NCI-H526 treated with DMSO at 0.1 percent for 48 hours (cell line): ENCODE measurements around the gene TTC23.
"Not testable (repeated sequence)": the region's sequence is repeated elsewhere in the genome, so short reads cannot be mapped to it uniquely, and the experiment has no call there.

Experiments
- DNase-seq: peaks from one replicate; lab custom pipeline; 2025; lab: John Stamatoyannopoulos, UW

The TTC23 gene

DNA sequence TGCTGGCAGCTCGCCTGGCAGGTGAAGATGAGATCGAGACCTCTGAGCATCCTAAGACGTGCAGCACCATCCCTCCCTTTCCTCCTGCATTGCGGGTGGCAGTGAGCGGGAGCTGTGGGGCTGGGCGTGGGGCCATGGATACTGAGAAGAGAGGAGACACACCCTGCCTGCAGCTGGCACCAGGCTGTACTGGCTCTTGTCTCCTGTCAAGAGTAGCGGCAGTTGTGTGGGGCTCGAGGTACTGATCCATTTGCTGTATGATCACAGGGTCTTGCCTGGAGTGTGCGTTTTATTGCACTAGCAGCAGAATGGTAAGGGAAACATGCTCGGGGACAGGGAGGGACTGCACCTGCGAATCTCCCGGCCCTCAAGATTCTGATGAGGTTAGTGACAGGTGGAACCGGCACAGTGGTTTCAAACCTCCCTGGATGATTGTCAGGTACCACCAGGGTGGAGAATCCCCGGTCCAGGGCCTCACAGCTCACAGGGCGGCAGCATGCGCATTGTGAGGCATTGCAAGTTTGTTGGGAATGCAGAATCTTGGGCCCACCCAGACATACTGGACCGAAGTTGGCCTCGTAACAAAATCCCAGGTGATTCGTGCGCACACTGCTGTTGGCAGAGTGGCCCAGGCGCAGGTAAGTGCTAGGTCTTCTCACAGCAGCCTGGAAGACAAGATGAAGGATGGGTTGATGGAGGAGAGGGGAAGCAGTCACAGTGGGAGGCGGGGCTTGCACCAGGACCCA is 130.4 kb downstream of the TTC23 start:
- no peak for DNase-seq

DNA sequence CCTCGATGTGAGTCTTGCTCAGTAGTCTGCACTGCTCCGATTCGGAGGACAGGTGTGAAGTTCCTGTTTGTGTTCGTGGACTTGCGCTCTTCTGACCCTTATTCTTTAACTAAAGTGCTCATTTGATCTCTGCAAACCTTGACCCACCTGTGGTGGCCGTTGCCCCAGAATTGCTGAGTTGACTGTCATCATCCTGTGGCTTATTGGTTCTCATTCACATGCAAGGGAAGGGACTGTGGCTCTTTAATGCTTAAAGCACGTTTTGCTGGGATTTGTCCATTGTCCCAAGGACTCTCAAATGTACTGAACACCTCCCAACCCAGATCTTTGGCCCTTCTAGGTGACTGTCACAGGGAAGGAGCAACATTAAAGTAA is 131.1 kb downstream of the TTC23 start:
- DNase-seq, result no peak

DNA sequence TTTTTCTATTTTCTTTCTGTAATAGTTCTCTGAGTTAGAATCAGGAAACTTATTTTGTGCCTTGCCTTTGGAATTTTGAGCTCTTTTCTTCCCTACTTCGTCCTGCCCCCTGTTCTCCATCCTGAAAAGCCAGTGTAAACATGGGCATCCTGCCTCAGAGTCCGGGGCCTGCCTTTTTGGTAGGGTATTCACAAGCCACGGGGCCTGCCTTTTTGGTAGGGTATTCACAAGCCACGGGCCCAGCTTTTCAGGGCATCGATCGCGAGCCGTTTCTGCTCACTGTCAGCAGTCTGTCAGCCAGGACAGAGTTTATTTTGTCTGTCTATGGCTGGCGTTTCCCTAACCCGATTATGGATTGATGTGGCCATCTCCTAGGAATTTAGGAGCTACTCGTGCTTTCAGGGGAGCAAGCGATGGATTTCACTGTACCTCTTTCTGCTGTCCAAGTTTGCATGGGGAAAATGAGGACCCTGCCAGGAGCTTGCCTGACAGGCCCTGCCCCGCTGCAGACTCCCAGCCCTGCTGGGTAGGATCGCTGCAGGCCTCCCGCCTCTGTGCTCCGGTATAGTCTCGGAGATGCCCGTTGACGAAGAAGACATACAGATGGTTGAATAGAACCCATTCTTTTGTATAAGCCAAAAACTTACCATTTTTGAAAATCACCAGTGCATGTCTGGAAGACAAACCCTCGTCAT is 131.7 kb downstream of the TTC23 start:
- DNase-seq, result no peak

DNA sequence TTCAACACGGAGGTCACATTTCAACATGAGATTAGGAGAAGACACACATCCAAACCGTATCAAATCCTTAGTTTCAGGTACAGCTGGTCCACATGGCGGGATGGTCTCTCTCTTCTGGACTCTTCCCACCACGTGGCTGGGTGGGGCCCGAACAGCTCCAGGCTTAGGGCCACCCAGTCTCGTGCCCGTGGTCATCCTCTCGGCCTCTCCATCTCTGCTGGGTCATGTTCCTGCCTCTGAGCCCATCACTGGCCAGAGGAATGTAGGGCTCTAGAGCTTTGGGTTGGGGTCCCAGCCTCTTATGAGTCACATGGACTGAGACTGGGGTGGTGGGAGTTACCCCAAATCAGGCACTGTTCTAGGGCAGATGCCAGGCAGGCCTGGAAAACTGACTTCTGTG is 132.3 kb downstream of the TTC23 start:
- DNase-seq, result no peak

DNA sequence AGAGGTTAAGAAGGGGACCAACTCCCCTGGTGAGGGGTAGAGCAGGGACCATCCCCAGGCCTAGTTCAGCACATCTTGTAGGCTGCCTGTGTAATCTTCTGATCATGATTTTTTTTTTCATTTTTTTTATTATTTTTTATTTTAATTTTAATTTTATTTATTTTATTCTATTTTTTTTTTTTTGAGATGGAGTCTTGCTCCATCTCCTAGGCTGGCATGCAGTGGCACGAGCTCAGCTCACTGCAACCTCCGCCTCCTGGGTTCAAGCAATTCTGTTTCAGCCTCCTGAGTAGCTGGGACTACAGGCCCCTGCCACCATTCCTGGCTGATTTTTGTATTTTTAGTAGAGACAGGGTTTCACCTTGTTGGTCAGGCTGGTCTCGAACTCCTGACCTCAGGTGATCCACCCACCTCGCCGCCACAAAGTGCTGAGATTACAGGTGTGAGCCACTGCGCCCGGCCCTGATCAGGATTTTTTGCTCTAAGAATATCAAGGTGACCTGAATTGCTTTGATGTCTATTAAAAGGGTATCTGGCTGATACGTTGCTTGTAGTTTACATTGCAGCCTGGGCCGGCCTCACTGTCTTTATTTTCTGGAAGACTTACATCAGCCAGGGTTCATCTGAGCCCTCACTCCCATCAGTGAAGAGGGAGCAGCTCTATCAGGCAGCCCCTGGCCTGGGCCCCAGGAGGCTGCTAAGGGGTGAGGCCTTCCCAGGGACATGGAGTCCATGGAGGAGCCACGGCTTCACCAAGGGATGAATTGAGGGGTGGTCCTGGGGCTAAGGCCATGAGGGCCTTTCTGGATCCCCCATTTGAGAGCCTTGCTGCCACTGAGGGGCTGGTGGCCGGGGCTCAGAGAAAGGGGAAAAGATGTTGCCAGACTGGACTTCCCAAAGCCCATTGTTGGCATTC is 133.8 kb downstream of the TTC23 start:
- no peak for DNase-seq

DNA sequence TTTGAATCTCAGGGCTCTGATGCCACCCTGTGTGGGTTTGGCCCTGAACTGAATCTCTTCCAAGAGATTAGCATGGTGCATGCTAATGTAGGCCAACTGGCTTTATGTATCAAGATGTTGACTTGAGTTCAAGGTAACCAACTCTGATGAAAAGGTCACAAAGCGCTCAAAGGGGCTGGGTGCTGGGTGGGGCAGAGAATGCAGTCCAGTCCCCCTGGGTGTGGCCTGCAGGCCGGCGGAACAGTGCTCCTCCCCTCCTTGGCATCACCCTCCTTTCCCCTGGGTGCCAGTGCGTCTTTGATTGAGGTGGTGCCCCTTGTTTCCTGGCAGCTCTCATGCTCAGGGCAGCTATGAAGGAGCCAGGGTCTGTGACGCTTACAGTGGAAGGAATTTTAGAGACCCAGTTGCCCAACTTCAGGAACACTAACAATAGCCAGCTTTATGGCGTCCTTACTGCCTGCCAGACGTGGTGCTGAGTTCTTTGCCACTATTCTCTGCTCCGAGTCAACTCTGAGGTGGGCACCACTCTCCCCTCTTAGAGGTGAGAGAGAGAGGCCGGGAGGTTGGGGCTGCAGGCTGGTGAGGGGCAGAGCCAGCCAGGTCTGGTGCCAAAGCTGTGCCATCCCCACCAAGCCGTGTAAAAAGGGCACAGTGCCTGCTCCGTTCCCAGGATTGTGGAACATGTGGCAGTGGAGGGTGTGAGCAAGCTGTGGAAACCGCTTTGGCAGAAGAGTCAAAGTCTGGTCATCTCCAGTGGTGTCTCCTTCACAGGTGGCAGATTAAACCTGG is 134.7 kb downstream of the TTC23 start:
- no peak for DNase-seq

DNA sequence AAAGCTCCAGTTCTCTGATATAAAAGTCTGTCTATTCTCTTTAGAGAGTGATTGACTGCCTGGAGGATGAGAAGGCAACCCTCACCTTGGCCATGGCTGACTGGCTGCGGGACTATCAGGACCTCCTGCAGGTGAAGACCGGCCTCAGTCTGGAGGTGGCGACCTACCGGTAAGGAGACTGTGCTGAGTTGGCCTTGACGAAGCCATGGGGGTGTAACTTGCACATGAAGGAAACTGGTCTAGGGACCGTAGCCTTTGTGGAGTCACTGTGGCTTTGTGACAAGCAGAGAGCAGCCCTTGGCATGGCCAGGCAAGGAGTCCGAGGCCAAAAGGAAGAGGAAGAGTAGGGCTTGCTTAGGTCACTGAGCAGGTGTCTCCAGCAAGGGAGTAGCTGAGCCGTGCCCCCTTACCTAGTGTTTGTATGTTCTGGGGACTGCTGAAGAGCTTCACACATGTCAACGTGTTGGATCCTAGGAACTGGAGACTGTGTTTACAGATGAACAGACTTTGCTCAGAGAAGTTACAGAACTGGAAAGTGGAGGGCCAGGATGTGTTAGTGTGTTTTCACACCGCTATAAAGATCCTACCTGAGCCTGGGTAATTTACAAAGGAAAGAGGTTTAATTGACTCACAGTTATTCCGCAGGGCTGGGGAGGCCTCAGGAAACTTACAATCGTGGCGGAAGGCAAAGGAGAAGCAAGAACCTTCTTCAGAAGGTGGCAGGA is 135.7 kb downstream of the TTC23 start:
- no peak for DNase-seq

DNA sequence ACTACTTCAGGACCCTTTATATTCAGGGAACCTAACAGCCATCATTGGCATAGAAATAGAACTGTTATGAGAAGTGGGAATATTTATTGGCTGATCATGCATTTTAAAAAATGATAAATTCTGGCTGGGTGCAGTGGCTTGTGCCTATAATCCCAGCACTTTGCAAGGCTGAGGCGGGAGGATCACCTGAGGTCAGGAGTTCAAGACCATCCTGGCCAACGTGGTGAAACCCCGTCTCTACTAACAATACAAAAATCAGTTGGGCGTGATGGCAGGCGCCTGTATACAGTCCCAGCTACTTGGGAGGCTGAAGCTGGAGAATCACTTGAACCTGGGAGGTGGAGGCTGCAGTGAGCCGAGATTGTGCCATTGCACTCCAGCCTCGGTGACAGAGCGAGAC is 137.7 kb downstream of the TTC23 start:
- DNase-seq, result not testable (repeated sequence)

DNA sequence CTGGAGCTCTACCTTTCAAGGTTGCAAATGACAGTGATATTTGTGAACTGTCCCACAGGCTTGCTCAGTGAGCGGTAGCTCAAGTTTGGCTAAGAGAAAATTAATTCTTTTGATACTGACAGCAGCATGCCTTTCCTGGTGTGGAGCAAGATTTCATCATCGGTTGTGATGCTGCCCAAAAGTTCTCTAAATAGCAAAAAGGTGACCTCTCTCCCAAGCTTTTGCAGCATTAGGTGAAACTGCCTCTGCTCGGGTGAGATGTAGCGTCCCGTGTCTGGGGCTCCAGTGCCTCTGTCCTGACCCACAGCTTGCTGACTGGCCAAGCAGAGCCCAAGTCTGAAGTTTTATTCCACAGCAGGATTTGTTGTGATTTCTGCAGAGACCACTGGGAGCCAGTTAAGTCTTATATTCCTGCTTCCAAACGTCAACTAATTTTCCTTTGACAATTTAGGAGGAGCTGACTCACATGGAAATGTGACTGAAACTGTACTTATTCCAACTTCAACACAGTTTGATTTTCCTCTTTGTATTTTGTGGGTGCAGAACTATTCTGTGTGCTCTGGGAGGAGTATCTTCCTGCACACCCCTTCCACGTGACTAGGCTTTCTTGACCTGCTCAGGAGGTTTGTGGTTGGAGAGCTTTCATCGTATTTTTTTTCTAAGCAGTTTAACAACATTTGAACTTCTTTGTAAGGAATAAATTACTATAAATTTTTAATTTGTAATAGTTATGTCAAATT is 138.6 kb downstream of the TTC23 start:
- DNase-seq, result no peak

DNA sequence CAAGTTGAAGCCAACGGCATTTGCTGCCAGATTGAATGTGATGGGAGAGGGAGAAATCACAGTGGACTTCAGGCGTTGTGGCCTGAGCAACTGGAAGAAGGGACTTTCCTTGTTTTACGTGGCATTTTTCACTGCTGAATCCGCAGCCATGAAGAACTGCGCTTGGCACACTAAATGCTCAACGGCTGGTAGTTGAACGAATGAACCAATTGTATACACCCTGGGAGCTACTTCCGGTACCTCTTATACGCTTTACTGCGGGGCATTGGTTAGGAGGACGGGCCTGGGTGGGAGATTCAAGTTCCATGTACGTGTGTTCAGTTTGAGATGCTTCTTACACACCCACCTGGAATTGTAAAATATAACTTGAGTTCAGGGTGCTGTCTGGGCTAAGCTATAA is 139.3 kb downstream of the TTC23 start:
- no peak for DNase-seq

DNA sequence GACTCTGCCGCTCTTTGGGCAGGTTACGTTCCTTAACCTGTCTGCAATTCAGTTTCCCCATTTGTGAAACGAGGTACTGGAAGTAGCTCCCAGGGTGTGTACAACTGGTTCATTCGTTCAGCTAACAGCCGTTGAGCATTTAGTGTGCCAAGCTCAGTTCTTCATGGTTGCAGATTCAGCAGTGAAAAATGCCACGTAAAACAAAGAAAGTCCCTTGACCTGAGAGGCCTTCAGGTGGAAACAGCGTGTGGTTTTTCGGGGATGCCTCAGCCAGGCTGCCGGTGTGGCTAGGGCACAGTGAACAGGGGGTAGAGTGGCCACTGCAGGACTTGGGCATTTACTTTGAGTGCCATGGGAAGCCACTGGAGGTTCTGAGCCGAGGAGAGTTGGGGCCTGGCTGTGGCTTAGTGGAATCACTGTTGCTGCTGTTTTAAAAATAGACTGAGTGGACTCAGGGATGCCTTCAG is 139.8 kb downstream of the TTC23 start:
- DNase-seq, result no peak

DNA sequence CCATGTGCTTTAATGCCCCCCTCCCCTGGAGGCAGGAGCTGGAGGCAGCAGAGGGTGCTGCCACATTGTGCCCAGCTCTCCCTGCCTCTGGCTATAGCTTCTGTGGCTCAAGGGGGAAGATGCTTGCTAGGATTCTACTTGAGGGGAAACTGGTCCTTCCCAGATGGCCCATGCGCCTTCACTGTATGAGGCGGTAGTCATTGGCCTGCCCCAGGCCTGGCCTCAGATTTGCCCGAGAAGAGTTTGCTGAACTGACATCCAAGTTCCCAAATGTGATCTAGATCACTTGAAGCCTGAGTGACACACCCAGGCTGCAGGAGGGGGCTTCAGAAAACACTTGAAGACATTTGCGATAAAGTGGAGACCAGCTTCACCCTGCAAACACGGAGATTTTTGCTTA is 140.4 kb downstream of the TTC23 start:
- no peak for DNase-seq

DNA sequence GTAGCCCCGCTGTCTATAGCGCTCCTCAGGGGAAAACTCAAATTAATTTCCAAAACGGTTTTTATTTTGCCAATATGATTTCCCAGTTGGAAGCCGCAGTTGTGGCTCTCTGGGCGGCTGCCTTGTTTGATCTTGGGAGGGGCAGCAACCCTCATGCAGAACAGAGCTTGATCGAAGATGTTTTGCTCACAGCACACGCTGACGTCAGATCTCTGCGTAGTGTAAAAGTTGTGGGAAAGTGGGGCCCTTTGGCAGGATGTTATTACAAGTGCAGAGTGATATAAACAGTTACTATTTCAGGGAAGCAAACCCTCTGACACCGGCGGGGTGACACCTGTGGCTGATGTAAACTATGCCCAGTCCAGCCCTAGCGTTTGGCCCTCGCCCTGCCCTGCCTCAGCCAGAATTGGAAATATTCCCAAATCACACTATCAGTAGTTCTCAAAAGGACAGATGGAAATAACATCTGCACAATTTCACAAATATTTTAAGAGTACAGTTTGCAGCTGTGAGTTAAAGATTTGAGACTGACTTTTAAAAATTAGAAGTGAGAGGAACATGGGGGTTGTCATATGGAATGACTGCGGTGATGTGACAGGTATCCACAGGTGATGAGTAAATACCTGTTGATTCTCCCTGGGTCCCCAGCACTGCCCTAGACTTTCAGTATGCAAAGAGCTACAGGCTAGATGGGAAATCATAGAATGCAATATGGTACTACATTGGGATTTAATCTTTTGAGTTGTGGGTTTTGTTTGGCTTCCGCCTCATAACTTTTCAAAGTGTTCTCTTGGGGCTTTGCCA is 142.8 kb downstream of the TTC23 start:
- no peak for DNase-seq

DNA sequence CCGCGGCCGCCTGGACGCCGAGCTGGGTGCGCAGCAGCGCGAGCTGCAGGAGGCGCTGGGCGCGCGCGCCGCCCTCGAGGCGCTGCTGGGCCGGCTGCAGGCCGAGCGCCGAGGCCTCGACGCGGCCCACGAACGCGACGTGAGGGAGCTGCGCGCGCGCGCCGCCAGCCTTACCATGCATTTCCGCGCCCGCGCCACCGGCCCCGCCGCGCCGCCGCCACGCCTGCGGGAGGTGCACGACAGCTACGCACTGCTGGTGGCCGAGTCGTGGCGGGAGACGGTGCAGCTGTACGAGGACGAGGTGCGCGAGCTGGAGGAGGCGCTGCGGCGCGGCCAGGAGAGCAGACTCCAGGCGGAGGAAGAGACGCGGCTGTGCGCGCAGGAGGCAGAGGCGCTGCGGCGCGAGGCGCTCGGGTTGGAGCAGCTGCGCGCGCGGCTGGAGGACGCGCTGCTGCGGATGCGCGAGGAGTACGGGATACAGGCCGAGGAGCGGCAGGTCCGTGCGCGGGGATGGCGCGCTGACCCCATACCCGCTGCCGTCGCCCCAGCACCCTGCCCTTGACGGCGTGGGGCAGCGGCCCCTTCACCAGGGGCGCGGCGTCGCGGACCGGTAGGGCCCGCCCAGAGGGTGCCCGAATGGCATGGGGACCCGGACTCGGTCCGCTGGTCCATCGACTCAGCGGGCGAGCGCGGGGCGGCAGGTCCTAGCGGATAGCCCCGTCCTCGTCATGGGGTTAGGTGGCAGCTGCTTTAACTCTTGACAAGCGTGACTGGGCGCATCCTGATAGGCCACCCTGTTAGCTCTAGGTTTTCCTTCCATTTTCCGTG is 143.7 kb downstream of the TTC23 start:
- DNase-seq, result peak; percentile 52

DNA sequence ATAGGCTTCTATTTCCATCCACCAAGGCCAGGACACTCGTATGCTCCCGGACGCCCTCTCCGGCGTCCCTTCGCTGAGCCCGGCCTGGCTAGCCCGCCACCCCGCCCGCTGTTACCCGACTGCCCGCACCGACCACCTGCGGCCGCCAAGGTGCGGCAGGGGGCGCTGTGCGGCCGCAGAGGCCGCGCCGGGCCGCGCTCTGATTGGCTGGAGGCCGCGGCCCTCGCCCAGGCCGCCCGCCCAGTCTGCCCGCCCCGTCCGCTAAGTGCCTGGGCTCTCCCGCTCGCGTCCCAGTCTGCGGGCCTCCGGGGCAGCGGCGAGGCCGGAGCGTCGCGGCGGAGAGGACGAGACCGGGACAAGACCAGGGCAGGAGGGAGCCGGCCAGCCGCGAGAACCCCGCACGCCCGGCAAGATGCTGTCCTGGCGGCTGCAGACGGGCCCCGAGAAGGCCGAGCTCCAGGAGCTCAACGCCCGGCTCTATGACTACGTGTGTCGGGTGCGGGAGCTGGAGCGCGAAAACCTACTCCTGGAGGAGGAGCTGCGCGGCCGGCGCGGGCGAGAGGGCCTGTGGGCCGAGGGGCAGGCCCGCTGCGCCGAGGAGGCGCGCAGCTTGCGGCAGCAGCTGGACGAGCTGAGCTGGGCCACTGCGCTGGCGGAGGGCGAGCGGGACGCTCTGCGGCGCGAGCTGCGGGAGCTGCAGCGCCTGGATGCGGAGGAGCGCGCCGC is 144.4 kb downstream of the TTC23 start, which contains the start of gene SYNM:
SYNM (plus strand) TSS at position 293 of the 726 bp plus-strand sequence; CDS start at position 413, 120 bp downstream.
- DNase-seq, result peak; percentile 73

DNA sequence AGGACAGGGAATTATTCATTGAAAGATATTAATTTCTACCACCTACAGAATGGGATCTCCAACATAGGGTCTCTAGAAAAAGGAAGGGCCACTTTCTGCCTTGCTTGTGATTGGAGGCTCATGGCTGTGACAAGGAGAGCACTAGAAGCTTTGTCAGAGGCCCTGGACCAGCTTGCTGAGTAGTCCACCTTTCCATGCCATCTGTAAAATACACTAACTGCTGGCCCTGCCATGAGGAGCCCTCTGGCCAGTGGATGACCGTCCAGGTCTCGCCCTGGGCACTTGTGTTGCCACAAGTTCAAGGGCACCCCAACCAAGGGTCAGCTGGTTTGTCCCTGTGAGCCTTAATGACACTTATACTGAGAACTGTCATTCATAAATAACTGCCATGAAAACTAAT is 146.1 kb downstream of the TTC23 start:
- no peak for DNase-seq

DNA sequence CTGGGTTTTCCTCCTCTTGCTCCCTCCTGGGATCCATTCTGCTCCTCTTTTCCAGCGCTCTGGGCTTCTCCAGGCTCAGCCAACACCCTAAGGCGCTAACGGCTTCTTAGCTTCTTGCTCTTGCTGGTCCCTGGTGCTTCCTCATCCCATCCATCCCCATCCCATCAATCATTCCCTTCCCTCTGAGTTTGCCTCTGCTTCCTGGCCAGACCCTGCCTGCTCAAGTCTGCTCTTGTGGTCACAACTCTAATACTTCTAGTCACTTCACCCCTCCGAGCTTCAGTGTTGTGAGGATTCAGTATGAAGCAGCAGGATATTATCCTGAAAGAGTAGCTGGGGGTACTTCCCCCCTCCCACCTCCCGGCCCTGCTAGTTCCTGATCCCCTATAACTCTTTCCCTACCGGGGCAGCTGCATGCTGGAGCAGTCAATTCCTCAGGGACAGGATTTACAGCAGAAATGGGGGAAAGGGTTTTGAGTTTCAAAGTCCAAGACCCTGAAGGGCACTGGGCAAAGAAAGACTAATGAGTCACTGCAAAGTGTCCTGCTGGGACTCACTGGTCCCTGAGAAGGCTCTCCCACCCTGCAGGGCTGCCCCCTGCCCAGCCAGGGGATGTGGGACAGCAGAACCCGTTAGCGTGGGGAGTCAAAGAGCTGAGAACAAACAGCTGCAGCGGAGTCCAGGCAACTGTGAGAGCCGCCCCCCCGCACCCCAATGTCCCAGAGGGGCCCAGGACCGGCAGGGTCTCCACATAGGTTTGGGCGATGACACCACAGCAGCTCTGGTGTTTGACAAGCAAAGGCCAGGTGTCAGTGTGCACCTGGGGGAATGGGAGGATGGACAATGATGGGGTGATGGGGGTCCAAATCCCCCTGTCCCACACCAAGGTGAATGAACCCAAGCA is 146.8 kb downstream of the TTC23 start:
- no peak for DNase-seq
